ENCODE results near the gene PMIS2.

DNA sequence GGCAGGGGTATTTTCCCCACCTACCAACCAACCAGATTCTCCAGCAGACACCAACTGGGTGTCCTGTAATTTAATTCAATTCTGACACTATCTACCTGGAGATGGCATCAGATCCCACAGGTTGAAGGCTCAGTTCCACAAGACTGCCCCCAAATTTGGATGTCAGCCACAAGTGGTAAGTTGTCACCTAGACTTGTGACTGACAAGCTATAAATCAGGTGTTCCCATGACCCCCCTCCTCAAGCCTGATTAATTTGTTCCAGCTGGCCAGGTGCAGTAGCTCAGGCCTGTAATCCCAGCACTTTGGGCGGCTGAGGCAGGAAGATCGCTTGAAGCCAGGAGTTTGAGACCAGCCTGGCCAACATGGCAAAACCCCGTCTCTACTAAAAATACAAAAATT is 16.0 kb downstream of the PMIS2 start:
- TF ChIP-seq, protein P1, sequence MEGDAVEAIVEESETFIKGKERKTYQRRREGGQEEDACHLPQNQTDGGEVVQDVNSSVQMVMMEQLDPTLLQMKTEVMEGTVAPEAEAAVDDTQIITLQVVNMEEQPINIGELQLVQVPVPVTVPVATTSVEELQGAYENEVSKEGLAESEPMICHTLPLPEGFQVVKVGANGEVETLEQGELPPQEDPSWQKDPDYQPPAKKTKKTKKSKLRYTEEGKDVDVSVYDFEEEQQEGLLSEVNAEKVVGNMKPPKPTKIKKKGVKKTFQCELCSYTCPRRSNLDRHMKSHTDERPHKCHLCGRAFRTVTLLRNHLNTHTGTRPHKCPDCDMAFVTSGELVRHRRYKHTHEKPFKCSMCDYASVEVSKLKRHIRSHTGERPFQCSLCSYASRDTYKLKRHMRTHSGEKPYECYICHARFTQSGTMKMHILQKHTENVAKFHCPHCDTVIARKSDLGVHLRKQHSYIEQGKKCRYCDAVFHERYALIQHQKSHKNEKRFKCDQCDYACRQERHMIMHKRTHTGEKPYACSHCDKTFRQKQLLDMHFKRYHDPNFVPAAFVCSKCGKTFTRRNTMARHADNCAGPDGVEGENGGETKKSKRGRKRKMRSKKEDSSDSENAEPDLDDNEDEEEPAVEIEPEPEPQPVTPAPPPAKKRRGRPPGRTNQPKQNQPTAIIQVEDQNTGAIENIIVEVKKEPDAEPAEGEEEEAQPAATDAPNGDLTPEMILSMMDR (IDR thresholded peaks at IDR 0.05), result no peak
- TF ChIP-seq POLR2A (IDR thresholded peaks at IDR 0.05), result no peak
- TF ChIP-seq POLR2AphosphoS5 (IDR thresholded peaks at IDR 0.05), result no peak

Measured in prostate gland (tissue), 2 donors.